Measurements from ENCODE around the gene CASP7.
"Not testable (repeated sequence)": the region's sequence is repeated elsewhere in the genome, so short reads cannot be mapped to it uniquely, and the experiment has no call there.

CASP7 gene

DNA sequence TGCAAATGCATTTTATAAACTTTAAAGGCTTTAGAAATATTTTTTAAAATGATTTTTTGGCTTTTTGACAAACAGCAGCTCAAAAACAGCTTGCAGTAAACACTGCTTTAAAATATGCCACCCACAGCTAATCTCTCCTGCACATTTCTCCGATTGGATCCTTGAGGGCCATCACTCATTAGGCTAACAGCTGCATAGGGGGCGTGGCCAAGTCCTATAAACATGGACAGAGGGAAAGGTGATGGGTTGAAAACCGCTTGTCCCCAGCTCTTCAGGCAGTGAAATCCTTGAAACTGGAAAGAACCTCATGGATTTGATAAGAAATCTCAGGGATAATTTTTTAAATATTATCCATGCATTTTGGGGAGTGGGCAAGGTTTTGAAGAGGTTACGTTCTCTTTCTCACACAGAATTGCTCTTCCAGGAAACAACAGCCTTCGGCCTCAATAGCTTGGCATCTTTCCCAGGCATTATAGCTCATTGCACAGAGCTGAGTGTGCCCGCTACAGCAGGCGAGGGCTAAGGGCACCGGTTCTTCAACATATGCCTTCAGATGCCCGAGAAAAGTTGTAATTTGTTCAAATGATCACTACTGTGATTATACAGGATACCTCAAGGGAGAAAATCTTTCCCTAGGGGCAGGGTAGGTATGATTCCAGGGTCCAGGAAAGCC is 73.4 kb downstream of the CASP7 start:
- DNase-seq (ENCODE audit: low read depth in 2 of 2), result no peak

DNA sequence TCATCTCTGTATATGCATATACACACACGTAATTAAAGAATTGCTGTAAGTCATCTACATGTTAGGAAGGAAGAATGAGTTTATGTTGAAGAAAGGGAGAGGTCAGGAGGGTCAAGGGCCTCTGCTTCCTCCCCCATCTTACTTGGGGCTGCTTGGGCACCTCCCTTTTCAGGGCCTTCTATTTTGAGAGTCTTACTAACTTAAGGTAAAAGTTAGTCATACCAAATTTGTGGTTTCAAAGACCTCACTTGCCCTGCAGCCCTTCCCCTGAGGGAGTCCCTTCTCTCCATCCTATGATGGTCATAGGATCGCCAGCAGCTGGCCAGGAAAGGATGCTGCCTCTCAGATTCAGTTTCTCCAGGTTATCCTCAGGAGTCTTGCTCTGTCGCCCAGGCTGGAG is 74.4 kb downstream of the CASP7 start:
- DNase-seq (ENCODE audit: low read depth in 2 of 2), result no peak

GRCh38 chr10:113754768-113755167 is 75.1 kb downstream of the CASP7 start:
- no peak for DNase-seq (ENCODE audit: low read depth in 2 of 2)

- no peak for DNase-seq (ENCODE audit: low read depth in 2 of 2)
These were observed 77.3 kb downstream of the CASP7 start for GRCh38 chr10:113756940-113757543.

GRCh38 chr10:113762083-113762482 is 82.4 kb downstream of the CASP7 start:
- no peak for DNase-seq (ENCODE audit: low read depth in 2 of 2)

GRCh38 chr10:113764582-113764981 is 84.9 kb downstream of the CASP7 start:
- DNase-seq (ENCODE audit: low read depth in 2 of 2), result no peak

DNA sequence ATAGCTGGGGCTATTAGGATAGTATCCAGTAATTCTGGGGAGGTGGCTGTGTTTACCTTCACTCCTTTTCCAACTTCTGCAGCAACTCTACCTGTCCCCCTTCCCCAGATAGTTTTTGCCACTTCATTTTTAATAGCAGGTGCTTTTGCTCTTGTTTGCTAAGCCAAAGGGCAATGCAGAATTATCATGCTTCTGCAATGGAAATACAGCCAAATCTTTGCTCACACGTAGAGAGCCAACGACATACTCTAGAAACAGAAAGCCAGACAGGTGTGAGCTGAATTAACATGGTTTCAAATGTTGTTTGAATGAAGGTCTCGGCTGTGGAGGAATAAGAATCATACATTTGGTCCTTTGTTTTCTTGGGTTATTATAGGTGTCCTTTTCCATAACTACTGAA is 86.2 kb downstream of the CASP7 start:
- DNase-seq (ENCODE audit: low read depth in 2 of 2), result no peak

DNA sequence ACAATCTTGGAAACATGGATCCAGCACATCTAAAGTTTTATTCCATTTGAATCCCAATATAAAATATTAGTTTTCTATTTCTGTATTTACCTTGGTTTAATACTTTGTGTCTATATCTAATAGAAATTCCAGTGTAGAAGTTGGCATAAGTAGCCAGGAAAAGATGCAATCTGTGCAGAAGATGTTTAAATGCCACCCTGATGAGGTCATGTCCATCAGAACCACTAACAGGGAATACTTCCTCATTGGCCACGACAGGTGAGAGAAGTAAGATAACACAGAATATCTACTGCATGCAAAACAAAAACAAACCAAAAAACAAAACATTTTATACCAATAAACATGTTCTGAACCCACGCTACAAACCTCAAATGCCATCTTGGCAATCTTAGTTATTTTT is 87.5 kb downstream of the CASP7 start:
- DNase-seq (ENCODE audit: low read depth in 2 of 2), result no peak

- DNase-seq (ENCODE audit: low read depth in 2 of 2), result no peak
These were observed 90.6 kb downstream of the CASP7 start for GRCh38 chr10:113770346-113770745.

DNA sequence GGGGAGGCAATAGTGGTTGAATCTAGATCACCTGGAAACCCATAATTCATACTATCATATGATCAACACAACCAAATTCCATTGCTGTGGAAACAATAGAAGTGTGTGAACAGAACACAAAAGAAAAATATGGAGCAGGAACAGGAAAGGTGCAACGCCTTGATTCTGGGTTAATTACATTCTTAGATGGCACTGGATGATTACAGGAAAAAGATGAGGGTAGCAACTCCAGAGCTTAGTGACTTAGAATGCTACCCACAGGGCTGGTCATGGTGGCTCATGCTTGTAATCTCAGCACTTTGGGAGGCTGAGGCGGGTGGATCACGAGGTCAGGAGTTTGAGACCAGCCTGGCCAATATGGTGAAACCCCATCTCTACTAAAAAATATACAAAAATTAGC is 91.4 kb downstream of the CASP7 start:
- DNase-seq (ENCODE audit: low read depth in 2 of 2), result not testable (repeated sequence)

- DNase-seq (ENCODE audit: low read depth in 2 of 2), result no peak
These were observed 96.1 kb downstream of the CASP7 start for GRCh38 chr10:113775686-113776294.

GRCh38 chr10:113776553-113776952 is 96.8 kb downstream of the CASP7 start:
- DNase-seq (ENCODE audit: low read depth in 2 of 2), result no peak

Data from stimulated activated CD8-positive, alpha-beta memory T cell treated with anti-CD3 and anti-CD28 coated beads, Interleukin-15, amount 100 ng/mL, for 4 hours (primary cell).